Lower leg skin (tissue), 4 donors: ENCODE results near the gene ARL6IP6. TPM values are rescaled to one million over a fixed set of nuclear protein-coding genes. Genes with fewer than 3 reads are reported as not detected.
"Not testable (repeated sequence)": the region's sequence is repeated elsewhere in the genome, so short reads cannot be mapped to it uniquely, and the experiment has no call there.

Experiments used
- DNase-seq, 2 donors: peaks; one replicate each; pipeline ENCODE4 v3.0.0-alpha.2; 2019; ENCODE audit warnings: low spot score in 2 of 2
- H3K4me3 ChIP-seq: fragments of 200-600 bp; sonication (generic); 2 replicates; pipeline ENCODE4 v1.5.1; 2017; ENCODE audit warnings: mild to moderate bottlenecking, low read depth; ENCODE audit not compliant: poor library complexity, severe bottlenecking
- POLR2A ChIP-seq, 2 donors: fragments of 450-650 bp; IDR thresholded peaks; one replicate each; pipeline ENCODE4 v1.6.1; 2016 to 2017; ENCODE audit warnings: antibody characterized with exemption in 2 of 2, mild to moderate bottlenecking in 1 of 2, moderate library complexity in 1 of 2
- WGBS, 2 donors: methylation state at CpG; one replicate each; pipeline ENCODE4 v1.1.5; 2018; 5-methylcytosine and 5-hydroxymethylcytosine counted together
- intact Hi-C: fragments of 100-400 bp; cut with DNase I; formaldehyde crosslinking; loops from one replicate; pipeline ENCODE4 v1.15.0; 2023; ENCODE audit warnings: low total_unique reads
- total RNA-seq, 4 donors: library from RNA; depleted of rRNA; stranded (reverse); fragments of >200 nt; gene quantifications; one replicate each; pipeline ENCODE4 v1.1.0, GENCODE V29; 2016
- TF ChIP-seq, protein P1 (sequence below), 3 donors: fragments of 450-650 bp; IDR thresholded peaks; one replicate each; pipeline ENCODE4 v1.5.1; 2016; ENCODE audit warnings: antibody characterized with exemption in 3 of 3, mild to moderate bottlenecking in 3 of 3, moderate library complexity in 2 of 3

ARL6IP6 gene
- total RNA-seq, 4 donors from 2014 or later, result 33.6 to 45.3 (median 38.6) TPM

DNA sequence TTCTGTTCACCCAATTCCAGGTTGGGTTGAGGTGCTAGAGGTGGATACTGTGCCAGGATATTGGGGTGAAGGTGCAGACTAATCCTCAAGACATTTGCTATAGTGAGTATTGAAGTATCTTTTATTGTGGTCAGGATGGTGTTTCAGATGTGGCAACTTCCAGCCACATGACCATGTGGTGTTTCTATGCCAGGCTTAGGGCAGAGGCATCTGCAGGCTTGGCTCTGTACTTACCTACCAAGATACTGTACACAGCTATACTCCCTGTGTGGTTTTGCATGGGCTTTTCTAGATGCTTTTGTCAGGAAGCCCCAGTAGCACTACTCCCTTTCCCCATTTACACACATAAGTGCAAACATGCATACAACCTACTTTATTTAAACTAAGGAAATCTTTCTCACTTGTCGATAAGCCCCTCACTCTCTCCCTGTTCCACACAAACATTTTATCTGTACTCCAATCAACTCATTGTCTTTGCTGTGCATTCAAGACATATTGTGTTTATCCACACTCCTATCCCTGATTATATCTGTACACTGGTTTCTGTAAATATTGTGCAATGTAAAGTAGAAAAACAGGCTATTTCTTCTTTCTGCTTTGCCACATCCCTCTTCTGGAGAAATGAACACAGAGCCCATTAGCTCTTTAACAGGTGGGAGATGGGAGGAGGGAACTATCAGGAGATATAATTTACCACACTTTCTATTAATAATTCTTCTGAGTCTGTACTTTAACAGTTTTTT is 12.3 kb downstream of the ARL6IP6 start:
- TF ChIP-seq POLR2A (IDR thresholded peaks at IDR 0.05), result no peak
- TF ChIP-seq, protein P1, sequence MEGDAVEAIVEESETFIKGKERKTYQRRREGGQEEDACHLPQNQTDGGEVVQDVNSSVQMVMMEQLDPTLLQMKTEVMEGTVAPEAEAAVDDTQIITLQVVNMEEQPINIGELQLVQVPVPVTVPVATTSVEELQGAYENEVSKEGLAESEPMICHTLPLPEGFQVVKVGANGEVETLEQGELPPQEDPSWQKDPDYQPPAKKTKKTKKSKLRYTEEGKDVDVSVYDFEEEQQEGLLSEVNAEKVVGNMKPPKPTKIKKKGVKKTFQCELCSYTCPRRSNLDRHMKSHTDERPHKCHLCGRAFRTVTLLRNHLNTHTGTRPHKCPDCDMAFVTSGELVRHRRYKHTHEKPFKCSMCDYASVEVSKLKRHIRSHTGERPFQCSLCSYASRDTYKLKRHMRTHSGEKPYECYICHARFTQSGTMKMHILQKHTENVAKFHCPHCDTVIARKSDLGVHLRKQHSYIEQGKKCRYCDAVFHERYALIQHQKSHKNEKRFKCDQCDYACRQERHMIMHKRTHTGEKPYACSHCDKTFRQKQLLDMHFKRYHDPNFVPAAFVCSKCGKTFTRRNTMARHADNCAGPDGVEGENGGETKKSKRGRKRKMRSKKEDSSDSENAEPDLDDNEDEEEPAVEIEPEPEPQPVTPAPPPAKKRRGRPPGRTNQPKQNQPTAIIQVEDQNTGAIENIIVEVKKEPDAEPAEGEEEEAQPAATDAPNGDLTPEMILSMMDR (IDR thresholded peaks at IDR 0.05), result no peak
- intact Hi-C loops, result no loop called here
- no peak for DNase-seq
- 71 to 93% methylated on average over 1 of the region's 1 CpG for WGBS, 2 donors
- H3K4me3 ChIP-seq, result no peak overlapping the region

DNA sequence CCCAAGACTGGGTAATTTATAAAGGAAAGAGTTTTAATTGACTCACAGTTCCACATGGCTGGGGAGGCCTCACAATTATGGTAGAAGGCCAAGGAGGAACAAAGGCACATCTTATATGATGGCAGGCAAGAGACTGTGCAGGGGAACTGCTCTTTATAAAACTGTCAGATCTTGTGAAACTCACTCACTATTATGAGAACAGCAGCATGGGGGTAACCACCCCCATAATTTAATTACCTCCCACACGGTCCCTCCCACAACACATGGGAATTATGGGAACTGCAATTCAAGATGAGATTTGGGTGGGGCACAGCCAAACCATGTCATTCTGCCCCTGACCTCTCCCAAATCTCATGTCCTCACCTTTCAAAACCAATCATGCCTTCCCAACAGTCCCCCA is 19.1 kb downstream of the ARL6IP6 start:
- 84 to 90% methylated on average over 1 of the region's 1 CpG for WGBS, 2 donors
- H3K4me3 ChIP-seq, intact Hi-C loops, DNase-seq: not testable (repeated sequence)

DNA sequence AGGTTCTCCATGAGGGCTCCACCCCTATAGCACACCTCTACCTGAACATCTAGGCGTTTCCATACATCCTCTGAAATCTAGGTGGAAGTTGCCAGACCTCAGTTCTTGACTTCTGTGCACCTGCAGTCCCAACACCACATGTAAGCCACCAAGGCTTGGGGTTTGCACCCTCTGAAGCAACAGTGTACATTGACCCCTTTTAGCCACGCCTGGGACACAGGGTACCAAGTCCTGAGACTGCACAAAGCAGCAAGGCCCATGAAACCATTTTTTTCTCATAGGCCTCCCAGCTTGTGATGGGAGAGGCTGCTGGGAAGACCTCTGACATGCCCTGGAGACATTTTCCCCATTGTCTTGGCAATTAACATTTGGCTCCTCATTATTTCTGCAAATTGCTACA is 20.0 kb downstream of the ARL6IP6 start:
- intact Hi-C loops, result no loop called here
- TF ChIP-seq, protein P1 (IDR thresholded peaks at IDR 0.05), result no peak
- no peak for TF ChIP-seq POLR2A (IDR thresholded peaks at IDR 0.05)
- no peak overlapping the region for H3K4me3 ChIP-seq
- no peak for DNase-seq
- 97 to 100% methylated on average over 2 of the region's 2 CpGs for WGBS, 2 donors

DNA sequence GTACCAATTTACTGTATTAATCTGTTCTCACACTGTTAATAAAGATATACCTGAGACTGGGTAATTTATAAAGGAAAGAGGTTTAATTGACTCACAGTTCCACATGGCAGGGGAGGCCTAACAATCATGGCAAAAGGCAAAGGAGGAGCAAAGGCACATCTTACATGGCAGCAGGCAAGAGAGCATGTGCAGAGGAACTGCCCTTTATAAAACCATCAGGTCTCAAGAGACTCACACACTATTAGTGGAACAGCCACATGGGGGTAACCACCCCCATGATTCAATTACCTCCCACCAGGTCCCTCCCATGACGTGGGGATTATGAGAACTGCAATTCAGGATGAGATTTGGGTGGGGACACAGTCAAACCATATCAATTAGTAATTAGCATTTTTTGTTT is 21.3 kb downstream of the ARL6IP6 start:
- intact Hi-C loops, DNase-seq, H3K4me3 ChIP-seq: not testable (repeated sequence)
- WGBS, 2 donors, result 80 to 81% methylated on average over 1 of the region's 1 CpG

DNA sequence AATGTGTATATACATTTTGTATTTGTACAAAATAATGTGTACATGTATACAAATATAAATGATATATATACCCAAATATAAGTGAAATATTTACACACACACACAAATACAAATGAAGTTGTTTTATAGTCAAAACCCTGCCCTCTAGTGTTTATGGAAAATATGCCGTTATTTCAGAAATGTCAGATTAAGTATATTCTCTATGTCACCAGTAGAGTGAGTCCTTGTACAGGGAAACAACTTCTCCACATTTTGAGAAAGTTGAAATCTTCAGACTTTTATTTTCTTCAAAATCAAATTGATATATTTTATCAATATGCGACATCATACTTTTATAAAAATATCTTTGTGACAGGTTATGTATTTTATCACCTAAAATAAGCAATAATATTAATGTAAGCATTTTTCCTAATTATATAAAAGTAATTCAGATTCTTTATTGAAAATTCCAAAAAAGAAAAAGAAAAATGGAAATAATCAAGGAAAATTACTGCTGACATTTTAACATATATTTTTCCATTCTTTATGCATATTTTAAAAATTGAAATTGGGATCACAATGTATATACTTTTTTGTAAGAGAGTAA is 22.4 kb downstream of the ARL6IP6 start:
- intact Hi-C loops, result no loop called here
- 33 to 36% methylated on average over 2 of the region's 2 CpGs for WGBS, 2 donors
- no peak for DNase-seq
- H3K4me3 ChIP-seq, result no peak overlapping the region
- TF ChIP-seq, protein P1 (IDR thresholded peaks at IDR 0.05), result peak in 1 of 3 donors; percentile 63
- no peak for TF ChIP-seq POLR2A (IDR thresholded peaks at IDR 0.05)

DNA sequence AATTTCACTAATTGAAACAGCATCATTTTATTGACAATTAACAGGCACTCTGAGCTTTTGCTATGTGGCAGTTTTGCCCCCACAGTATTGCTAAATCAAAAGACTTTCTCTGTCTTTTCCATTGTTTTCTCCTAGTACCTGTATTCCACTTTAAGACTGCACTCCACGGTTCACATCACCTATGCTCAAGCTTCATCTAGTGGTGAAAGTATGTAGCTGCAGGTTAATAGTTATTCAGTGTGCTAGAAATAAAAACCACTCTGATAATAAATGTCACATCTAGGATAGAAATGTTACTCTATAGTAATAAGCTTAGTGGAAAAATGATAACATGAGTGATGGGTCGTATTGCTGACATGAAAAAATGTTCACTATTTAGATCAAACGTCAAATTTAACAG is 24.6 kb downstream of the ARL6IP6 start:
- intact Hi-C loops, result no loop called here
- TF ChIP-seq, protein P1 (IDR thresholded peaks at IDR 0.05), result no peak
- no peak for TF ChIP-seq POLR2A (IDR thresholded peaks at IDR 0.05)
- no peak overlapping the region for H3K4me3 ChIP-seq
- WGBS, 2 donors, result 45 to 57% methylated on average over 3 of the region's 3 CpGs
- no peak for DNase-seq

DNA sequence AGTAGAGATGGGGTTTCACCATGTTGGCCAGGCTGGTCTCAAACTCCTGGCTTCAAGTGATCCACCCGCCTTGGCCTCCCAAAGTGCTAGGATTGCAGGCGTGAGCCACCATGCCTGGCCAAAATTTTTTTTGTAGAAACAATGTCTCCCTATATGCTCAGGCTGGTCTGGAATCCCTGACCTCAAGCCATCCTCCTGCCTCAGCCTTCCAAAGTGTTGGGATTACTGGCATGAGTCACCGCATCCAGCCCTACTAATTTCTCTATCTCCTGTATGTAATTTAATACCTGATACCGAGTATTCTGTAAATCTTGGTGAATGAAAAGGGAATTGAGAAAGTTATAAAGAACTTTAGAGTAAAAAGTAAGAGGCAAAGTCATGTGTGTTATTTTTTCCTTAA is 29.3 kb downstream of the ARL6IP6 start:
- H3K4me3 ChIP-seq, DNase-seq, intact Hi-C loops: not testable (repeated sequence)
- 80% methylated on average over 4 of the region's 4 CpGs for WGBS, 2 donors
